ENCODE measurements around the gene GNG4. TPM values are rescaled to one million over a fixed set of nuclear protein-coding genes. Genes with fewer than 3 reads are reported as not detected.
"Not testable (repeated sequence)": the region's sequence is repeated elsewhere in the genome, so short reads cannot be mapped to it uniquely, and the experiment has no call there.

The GNG4 gene
- total RNA-seq, 2 donors from 2014 or later, result not detected

DNA sequence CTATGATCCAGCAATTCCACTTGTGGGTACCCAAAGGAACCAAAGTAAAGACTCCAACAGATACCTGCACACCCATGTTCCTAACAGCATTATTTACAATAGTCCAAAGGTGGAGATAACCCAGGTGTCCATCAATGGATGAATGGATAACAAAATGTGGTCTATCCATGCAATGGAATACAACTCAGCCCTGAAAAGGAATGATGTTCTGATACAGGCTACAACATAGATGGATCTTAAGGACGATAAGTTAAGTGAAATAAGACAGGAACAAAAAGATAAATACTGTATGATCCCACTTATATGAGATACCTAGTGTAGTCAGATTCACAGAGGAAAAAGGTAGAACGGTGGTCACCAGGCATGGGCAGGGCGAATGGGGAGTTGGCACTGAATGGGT lies 69.7 kb downstream of the GNG4 start:
- Mint-ChIP-seq H3K4me3 (no peak overlapping the region), H3K27ac (no peak overlapping the region), H3K36me3 (ENCODE audit: low read depth) (peaks cover 3% of the 10 kb centered on the region), H3K4me1 (no peaks in the 10 kb centered on the region), H3K27me3 (peaks cover 41% of the 10 kb centered on the region)
- DNase-seq, result no peak
- H3K9me3 ChIP-seq (ENCODE audit: control insufficient read depth, low read length, poor library complexity, severe bottlenecking), result no peaks in the 10 kb centered on the region
- ATAC-seq, result no peak

DNA sequence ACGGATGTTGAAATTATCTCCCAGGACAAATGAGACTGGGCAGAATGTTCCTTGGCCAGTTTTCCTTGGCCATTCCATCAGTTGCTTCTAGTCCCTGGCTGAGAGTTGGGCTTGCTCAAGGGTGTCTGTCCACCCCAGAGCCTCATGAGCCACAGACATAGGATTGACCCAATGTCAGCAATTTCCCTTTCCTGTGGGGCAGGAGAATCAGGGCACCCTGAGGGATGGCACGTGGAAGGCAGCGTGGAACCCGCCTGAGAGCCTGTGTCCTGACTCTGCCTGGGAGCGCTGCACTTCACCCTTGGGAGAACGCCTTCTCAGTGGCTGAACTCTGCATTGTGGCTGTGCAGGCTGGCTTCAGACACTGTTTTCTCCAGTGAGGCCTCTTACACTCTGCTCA lies 74.0 kb downstream of the GNG4 start:
- peaks cover 18% of the 10 kb centered on the region for H3K27me3 Mint-ChIP-seq
- H3K4me3 Mint-ChIP-seq, result no peak overlapping the region
- DNase-seq, result no peak
- no peaks in the 10 kb centered on the region for H3K4me1 Mint-ChIP-seq
- no peak overlapping the region for H3K27ac Mint-ChIP-seq
- no peaks in the 10 kb centered on the region for H3K9me3 ChIP-seq (ENCODE audit: control insufficient read depth, low read length, poor library complexity, severe bottlenecking)
- peaks cover 3% of the 10 kb centered on the region for H3K36me3 Mint-ChIP-seq (ENCODE audit: low read depth)
- ATAC-seq, result no peak

DNA sequence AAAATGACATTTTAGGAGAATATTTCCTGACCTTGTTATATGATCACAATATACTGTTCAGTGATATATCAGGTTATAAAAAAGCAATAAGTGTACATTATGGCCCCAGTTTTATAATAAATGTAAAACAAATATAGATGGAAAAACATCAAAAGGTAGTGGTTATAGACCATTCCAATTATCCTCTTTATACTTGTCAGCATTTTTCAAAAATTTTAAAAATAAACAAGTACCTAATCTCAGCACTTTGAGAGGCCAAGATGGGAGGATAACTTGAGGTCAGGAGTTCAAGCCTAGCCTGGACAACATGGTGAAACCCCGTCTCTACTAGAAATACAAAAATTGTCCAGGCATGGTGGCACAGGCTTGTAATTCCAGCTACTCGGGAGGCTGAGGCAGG lies 75.7 kb downstream of the GNG4 start:
- H3K9me3 ChIP-seq (ENCODE audit: control insufficient read depth, low read length, poor library complexity, severe bottlenecking), result no peaks in the 10 kb centered on the region
- ATAC-seq (no peak), DNase-seq (no peak)
- Mint-ChIP-seq H3K4me1 (no peaks in the 10 kb centered on the region), H3K4me3 (no peak overlapping the region), H3K36me3 (ENCODE audit: low read depth) (peaks cover 3% of the 10 kb centered on the region), H3K27me3 (peaks cover 18% of the 10 kb centered on the region), H3K27ac (no peak overlapping the region)

DNA sequence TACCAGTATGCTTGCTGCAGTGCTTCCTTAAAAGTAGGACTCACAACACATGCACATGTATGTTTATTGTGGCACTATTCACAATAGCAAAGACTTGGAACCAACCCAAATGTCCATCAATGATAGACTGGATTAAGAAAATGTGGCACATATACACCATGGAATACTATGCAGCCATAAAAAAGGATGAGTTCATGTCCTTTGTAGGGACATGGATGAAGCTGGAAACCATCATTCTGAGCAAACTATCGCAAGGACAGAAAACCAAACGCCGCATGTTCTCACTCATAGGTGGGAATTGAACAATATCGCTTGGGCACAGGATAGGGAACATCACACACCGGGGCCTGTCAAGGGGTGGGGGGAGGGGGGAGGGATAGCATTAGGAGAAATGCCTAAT lies 76.6 kb downstream of the GNG4 start:
- H3K4me3 Mint-ChIP-seq; DNase-seq; H3K9me3 ChIP-seq (ENCODE audit: control insufficient read depth, low read length, poor library complexity, severe bottlenecking); H3K36me3 Mint-ChIP-seq (ENCODE audit: low read depth); H3K27ac Mint-ChIP-seq; H3K4me1 Mint-ChIP-seq; ATAC-seq: not testable (repeated sequence)
- peaks cover 14% of the 10 kb centered on the region for H3K27me3 Mint-ChIP-seq

DNA sequence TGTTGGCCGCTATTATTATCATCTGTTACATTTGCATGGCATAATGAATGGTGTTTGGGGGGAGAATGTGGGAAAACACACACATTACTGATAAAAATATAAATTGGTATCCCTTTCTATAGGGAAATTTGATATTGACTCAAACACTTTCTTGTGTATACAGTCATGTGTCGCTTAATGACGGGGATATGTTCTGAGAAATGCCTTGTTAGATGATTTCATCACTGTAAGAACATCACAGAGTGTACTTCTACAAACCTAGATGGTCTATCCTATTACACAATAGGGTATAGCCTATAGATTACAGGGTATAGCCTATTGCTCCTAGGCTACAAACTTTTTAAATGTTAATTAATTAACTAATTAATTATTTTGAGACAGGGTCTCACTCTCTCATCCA lies 78.1 kb downstream of the GNG4 start:
- H3K27ac Mint-ChIP-seq, result no peak overlapping the region
- no peaks in the 10 kb centered on the region for H3K9me3 ChIP-seq (ENCODE audit: control insufficient read depth, low read length, poor library complexity, severe bottlenecking)
- ATAC-seq, result no peak
- peaks cover 7% of the 10 kb centered on the region for H3K4me1 Mint-ChIP-seq
- H3K27me3 Mint-ChIP-seq, result peaks cover 6% of the 10 kb centered on the region
- H3K36me3 Mint-ChIP-seq (ENCODE audit: low read depth), result no peaks in the 10 kb centered on the region
- H3K4me3 Mint-ChIP-seq, result no peak overlapping the region
- DNase-seq, result no peak

DNA sequence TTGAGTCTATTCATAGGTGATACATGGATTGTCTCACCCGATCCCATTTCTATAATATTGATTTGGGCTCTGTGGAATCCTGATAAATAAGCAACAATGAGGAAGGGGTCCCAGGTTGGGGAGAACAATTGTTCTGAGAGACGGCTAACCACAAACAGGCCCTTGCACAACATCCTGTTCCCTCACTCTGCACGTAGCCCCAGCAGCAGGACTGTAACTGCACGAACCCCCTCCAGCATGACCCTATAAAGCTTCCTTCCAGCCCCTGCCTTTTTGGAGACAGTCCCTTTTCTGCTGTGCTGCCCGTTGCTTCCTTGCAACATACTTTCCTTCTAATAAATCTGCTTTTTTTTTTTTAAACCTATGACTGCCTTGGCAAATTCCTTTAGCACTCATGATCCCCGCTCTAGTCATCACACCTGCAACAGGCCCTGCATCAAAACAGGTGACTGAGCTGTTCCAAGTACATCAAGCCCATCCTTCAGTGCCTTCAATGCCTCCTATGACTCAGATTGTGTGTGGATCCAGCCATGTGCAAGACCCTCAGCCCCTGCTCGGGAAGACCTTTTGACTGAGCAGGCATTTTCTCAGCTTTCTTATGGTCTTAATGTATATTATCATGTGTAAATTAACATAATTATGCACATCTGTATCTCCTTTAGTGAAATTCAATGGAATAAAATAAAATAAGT lies 81.6 kb downstream of the GNG4 start:
- DNase-seq (no peak), ATAC-seq (no peak)
- Mint-ChIP-seq H3K36me3 (ENCODE audit: low read depth) (no peaks in the 10 kb centered on the region), H3K27ac (no peak overlapping the region), H3K4me3 (peak overlapping the region; percentile 50), H3K4me1 (peaks cover 7% of the 10 kb centered on the region), H3K27me3 (peaks cover 17% of the 10 kb centered on the region)
- no peaks in the 10 kb centered on the region for H3K9me3 ChIP-seq (ENCODE audit: control insufficient read depth, low read length, poor library complexity, severe bottlenecking)

DNA sequence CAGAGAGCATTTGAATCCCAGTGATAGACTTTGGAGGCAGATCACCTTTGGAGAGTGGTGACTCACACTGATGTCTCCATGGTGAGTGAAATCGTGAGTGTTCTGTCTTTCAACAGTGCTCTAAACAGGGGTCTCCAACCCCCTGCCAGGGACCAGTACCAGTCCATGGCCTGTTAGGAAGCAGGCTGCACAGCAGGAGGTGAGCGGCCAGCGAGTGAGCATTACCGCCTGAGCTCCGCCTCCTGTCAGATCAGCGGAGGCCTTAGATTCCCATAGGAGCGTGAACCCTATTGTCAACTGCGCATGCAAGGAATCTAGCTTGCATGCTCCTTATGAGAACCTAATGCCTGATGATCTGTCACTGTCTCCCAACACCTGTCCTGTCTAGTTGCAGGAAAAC lies 83.5 kb downstream of the GNG4 start:
- Mint-ChIP-seq H3K4me3 (no peak overlapping the region), H3K27ac (no peak overlapping the region), H3K27me3 (peaks cover 17% of the 10 kb centered on the region), H3K36me3 (ENCODE audit: low read depth) (no peaks in the 10 kb centered on the region), H3K4me1 (peaks cover 7% of the 10 kb centered on the region)
- DNase-seq, result no peak
- no peaks in the 10 kb centered on the region for H3K9me3 ChIP-seq (ENCODE audit: control insufficient read depth, low read length, poor library complexity, severe bottlenecking)
- ATAC-seq, result no peak

DNA sequence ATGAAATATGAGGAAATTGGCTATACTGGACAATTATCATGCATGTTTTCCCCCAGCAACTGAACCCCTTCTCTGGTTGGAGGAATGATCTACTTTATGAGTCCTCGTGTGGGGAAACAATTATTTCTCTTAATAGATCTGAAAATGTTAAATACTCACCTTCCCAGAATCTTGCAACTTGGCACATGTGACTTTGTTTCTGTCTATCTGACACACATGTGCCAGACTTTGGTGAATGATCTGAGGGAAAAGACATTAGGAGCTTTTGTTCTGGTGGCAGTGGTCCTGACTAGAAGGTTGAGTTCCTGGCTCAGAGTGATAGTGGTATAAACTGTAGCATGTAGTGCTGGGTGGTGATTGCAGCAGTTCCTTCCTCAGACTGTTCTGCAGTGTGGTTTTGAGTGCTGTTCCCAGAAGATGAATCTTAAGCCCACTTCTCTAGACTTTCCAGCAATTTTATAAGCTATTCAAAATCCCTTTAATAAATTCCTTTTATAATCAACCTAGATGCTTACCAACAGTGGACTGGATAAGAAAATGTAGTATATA lies 86.0 kb downstream of the GNG4 start:
- H3K9me3 ChIP-seq (ENCODE audit: control insufficient read depth, low read length, poor library complexity, severe bottlenecking), result no peaks in the 10 kb centered on the region
- H3K4me1 Mint-ChIP-seq, result peaks cover 7% of the 10 kb centered on the region
- no peak overlapping the region for H3K27ac Mint-ChIP-seq

DNA sequence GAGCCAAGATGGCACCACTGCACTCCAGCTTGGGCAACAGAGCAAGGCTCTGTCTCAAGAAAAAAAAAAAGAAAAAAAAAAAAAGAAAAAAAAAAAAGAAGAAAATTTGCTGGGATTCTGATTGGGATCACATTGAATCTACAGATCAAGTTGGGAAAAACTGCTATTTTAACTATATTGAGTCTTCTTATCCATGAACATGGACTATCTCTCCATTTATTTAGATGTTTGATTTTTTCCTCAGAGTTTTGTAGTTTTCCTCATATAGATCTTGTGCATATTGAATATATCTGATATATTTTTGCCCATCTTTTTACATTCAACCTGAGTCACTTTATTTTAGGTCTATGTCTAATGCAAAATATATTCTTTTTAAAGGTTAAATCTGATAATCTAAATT lies 87.0 kb downstream of the GNG4 start:
- no peaks in the 10 kb centered on the region for H3K9me3 ChIP-seq (ENCODE audit: control insufficient read depth, low read length, poor library complexity, severe bottlenecking)
- DNase-seq (no peak), ATAC-seq (no peak)
- no peak overlapping the region for H3K4me3 Mint-ChIP-seq
- no peak overlapping the region for H3K27ac Mint-ChIP-seq
- H3K36me3 Mint-ChIP-seq (ENCODE audit: low read depth), result no peaks in the 10 kb centered on the region
- H3K4me1 Mint-ChIP-seq, result peaks cover 3% of the 10 kb centered on the region
- H3K27me3 Mint-ChIP-seq, result peaks cover 17% of the 10 kb centered on the region

More for the DNA sequence above, 86.0 kb downstream of the GNG4 start:
- Mint-ChIP-seq H3K4me3 (no peak overlapping the region), H3K27me3 (peaks cover 17% of the 10 kb centered on the region), H3K36me3 (ENCODE audit: low read depth) (no peaks in the 10 kb centered on the region)
- ATAC-seq, result no peak
- DNase-seq, result no peak

DNA sequence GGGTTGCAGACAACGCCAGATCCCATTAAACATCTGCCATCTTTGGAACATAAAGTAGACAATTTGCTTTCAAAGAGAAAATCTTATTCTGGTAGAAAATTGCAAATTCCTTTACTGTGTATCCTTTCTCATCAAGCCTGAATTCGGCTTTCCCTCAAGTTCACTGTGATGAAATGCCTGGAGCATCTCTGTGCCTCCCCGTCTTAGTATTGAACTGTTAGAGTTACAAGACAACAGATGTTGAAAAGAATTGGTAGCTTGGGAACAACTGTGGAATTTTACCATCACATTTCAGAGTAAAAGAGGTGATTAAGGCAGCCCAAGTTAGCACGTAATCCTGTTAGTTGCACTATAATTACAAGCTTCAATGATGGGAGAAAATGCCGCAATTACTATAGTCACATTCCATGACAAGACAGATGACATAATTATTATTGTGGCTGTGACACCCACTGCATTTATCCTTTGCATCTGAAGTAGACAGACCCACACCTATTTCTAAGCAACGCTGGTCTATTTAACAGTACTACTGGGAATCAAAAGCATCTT lies 90.9 kb downstream of the GNG4 start:
- Mint-ChIP-seq H3K4me1 (no peaks in the 10 kb centered on the region), H3K27ac (no peak overlapping the region), H3K27me3 (peaks cover 2% of the 10 kb centered on the region), H3K36me3 (ENCODE audit: low read depth) (no peaks in the 10 kb centered on the region), H3K4me3 (no peak overlapping the region)
- DNase-seq, result no peak
- H3K9me3 ChIP-seq (ENCODE audit: control insufficient read depth, low read length, poor library complexity, severe bottlenecking), result no peaks in the 10 kb centered on the region
- ATAC-seq, result no peak

DNA sequence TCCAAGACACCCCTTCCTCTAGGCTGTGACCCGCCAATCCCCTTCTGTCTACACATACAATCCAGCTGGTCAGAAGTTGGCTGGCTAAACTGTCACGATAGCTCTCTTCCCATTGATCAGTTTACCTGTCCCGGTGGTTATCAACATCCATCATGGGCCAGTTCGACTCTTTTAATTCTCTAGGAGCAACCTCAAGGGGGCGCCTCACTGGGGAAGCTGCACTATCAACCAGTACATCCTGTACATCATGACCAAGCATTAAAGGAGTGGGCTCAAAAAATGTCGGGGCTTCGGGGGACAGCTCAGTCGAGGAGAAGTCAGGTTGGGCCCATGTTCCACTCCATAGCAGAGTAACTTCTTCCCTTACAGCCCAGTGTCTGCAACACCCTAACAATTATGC lies 92.1 kb downstream of the GNG4 start:
- ATAC-seq, result no peak
- DNase-seq, result no peak

DNA sequence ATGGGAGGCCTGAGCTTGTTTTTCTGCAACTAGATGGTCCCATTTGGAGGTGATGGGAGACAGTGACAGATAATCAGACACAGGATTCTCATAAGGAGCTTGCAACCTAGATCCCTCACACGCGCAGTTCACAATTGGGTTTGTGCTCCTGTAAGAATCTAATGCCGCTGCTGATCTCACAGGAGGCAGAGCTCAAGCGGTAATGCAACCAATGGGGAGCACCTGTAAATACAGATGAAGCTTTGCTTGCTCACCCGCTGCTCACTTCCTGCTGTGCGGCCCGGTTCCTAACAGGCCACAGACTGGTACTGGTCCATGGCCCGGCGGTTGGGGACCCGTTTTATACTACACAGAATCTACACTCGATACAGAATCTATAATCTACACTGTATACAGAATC lies 92.8 kb downstream of the GNG4 start:
- no peaks in the 10 kb centered on the region for H3K9me3 ChIP-seq (ENCODE audit: control insufficient read depth, low read length, poor library complexity, severe bottlenecking)
- no peaks in the 10 kb centered on the region for H3K4me1 Mint-ChIP-seq
- ATAC-seq, result no peak
- DNase-seq, result no peak
- H3K36me3 Mint-ChIP-seq (ENCODE audit: low read depth), result no peaks in the 10 kb centered on the region
- H3K4me3 Mint-ChIP-seq, result no peak overlapping the region
- no peak overlapping the region for H3K27ac Mint-ChIP-seq
- no peaks in the 10 kb centered on the region for H3K27me3 Mint-ChIP-seq

More for the DNA sequence above, 92.1 kb downstream of the GNG4 start:
- H3K36me3 Mint-ChIP-seq (ENCODE audit: low read depth), result no peaks in the 10 kb centered on the region
- H3K9me3 ChIP-seq (ENCODE audit: control insufficient read depth, low read length, poor library complexity, severe bottlenecking), result no peaks in the 10 kb centered on the region
- H3K4me1 Mint-ChIP-seq, result no peaks in the 10 kb centered on the region
- no peak overlapping the region for H3K4me3 Mint-ChIP-seq
- H3K27me3 Mint-ChIP-seq, result no peaks in the 10 kb centered on the region
- no peak overlapping the region for H3K27ac Mint-ChIP-seq

DNA sequence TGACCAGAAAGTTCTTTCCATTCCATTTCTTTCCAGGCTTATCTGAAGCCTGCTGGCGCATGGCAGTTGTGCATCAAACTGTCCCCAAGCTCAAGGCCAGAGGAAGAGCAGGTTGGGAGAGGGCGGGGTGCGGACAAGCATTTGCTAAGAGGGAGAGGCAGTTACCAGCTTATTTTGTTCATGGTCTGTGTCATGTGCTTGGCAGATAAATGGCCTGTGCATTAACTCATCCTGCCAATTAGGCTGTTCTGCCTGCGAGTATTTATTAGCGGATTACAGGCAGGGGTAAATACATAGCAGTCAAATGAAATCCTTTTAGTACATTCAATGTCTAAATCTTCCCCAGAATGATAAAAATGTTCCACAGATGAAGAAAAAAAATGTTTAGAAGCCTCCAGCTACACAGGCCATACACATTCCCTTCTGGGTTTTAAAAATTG lies 96.5 kb downstream of the GNG4 start:
- Mint-ChIP-seq H3K27ac (no peak overlapping the region), H3K4me1 (peaks cover 2% of the 10 kb centered on the region), H3K27me3 (peaks cover 10% of the 10 kb centered on the region), H3K36me3 (ENCODE audit: low read depth) (peaks cover 2% of the 10 kb centered on the region), H3K4me3 (no peak overlapping the region)
- H3K9me3 ChIP-seq (ENCODE audit: control insufficient read depth, low read length, poor library complexity, severe bottlenecking), result no peaks in the 10 kb centered on the region
- ATAC-seq, result no peak
- no peak for DNase-seq
